Glomerular visceral epithelial cell (primary cell): Measurements from ENCODE around the gene DST.

Source experiments
- DNase-seq: peaks from one replicate; pipeline ENCODE4 v3.0.0-alpha.2; 2016; ENCODE audit errors: extremely low spot score

Gene DST

DNA sequence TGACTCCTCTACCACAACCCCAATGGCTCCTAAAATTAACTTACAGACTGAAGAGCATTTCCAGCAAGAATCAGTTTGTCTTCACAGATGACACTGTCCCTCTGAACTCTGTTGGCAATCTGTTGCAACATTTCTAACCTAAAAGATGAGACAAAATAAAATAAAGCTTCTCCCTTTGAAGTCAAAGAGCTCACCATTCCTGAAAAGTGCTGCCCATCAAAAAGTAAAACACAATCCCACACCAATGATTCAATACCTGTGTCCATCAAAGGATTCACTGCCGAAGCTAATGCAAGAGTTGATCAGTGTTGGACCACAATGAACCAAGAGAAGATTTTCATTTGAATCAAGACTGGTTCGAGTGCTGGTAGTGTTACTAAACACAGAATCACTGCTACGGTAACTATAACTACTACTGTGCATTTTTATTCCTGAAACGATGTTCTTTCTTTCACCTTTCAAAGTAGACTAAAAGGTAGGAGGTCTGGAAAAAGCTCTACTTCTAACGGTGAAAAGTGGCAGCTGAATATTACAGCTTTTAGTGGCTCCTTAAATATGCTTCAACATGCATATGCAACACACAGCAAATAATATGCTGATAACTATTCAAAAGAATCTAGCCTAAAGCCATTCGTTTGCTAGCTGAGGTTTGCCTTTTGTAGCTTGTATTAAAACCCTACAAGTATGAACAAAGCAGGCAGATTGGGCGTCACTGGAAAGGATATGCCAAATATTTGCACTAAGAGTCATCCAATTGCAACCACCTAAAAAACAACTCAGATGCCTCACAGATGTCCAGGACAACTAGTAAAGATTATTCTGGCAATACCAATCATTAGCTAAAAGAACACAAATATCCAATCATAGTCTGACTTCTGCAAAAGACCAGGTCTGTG, at the start of gene DST:
TSS of gene DST (minus strand) at position 524 of the 896 bp plus-strand sequence.
- DNase-seq, result peak; percentile 44

DNA sequence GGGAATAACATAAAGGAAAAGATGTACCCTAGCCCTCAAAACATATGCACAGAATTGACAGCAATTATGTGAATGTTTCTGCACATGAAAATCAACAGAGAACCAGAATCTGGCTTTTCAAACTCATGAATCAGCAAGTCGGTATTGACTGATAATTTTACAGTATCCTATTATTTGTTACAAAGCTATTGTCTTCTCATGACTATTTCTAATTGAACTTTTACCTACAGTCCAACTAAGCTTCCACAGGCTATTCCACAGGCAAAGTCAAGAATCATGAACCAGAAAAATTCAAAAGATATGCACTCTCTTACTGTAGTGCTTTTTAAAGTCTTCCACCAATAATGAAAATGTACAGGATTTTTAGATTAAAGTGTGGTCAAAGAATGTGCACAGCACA, 49.1 kb upstream of the DST start:
- no peak for DNase-seq

DNA sequence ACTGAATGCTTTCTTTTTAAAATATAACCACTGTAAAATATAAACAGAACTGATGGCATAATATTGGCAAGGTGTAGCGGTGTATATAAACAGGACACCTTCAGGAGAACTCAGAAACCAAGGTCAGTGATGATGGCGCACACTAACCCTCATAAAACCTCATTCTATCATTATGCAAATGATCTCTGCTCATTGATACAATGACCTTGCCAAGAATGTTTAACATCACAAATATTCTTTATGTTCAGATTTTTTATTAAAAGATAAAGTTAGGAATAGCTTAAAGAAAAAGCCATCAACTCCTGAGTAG, 48.6 kb upstream of the DST start:
- no peak for DNase-seq

- peak; percentile 39 for DNase-seq
These were observed 48.0 kb upstream of the DST start for GRCh38 chr6:56690519-56691285.

GRCh38 chr6:56689663-56690062, 47.0 kb upstream of the DST start:
- no peak for DNase-seq

GRCh38 chr6:56689114-56689513, 46.4 kb upstream of the DST start:
- no peak for DNase-seq

- DNase-seq, result no peak
These were observed 45.8 kb upstream of the DST start for GRCh38 chr6:56688521-56688920.

GRCh38 chr6:56687551-56687950, 44.9 kb upstream of the DST start:
- DNase-seq, result no peak

GRCh38 chr6:56686429-56686828, 43.7 kb upstream of the DST start:
- no peak for DNase-seq

DNA sequence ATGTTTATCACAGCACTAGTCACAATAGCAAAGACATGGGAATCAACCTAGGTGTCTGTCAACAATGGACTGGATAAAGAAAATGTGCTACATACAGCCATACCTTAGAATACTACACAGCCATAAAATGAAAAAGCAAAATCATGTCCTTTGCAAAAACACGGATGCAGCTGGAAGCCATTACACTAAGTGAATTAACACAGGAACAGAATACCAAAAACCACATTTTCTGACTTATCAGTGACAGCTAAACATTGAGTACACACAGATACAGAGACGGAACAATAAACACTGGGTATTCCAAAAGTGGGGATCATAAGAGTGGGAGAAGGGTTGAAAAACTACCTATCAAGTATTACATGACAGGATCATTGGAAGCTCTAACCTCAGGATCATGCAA, 43.3 kb upstream of the DST start:
- no peak for DNase-seq

- no peak for DNase-seq
These were observed 42.5 kb upstream of the DST start for GRCh38 chr6:56685102-56685733.

DNA sequence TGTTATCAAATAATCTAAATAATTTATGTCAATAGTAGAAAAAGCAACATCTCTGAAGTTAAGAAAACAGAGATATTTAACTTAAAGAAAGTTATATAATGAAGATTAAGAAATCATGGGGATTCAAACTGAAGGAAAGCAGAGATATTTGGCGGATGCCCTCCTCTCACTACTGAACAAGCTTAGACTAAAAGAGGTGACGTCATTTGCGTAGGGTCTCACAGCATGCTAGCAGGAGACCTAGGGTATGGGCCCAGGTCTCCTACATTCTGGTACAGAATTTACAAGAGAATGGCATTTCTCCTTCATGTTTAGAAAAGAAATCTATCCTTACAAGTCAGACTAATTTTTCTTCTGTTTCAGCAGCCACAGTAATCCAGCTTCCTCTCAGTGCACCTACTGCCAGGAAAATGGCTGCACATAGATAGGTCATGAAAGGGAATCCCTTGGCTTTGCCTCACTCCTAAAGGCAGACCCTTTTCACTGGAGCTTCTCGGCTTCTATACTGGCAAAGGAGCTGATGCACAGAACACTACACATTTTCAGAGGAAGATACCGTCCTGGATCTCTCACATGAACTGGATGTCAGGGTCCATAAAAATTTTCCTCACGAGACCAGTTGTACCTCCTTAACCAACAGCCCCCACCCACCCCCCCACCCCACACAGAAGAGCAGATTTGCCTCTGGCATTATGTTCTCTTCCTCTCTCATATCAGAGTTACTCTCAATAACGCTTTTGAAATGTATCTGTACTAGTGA, 41.8 kb upstream of the DST start:
- DNase-seq, result no peak

DNA sequence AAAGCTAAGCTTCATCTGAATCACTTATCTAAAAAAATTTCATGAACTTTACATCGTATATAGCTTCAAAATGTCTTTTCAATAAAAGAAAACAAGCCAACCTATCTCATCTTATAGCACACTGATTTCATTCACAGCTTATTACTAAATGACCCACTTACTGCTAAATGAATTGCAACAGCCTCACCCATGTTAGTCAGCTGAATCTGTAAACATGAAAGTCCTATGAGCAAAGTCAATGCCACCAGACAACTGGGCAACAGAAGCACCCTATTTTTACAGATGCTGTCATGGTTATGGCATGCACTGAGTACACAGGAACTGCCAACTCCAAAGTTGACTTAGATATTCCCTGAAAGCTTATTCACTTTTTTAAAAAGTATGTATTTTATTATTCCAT, 41.2 kb upstream of the DST start:
- peak; percentile 65 for DNase-seq

- DNase-seq, result no peak
These were observed 39.9 kb upstream of the DST start for GRCh38 chr6:56682635-56683034.

GRCh38 chr6:56677559-56677958, 34.9 kb upstream of the DST start:
- no peak for DNase-seq

GRCh38 chr6:56671651-56672461, 29.2 kb upstream of the DST start:
- DNase-seq, result no peak

- no peak for DNase-seq
These were observed 28.5 kb upstream of the DST start for GRCh38 chr6:56671160-56671559.

DNA sequence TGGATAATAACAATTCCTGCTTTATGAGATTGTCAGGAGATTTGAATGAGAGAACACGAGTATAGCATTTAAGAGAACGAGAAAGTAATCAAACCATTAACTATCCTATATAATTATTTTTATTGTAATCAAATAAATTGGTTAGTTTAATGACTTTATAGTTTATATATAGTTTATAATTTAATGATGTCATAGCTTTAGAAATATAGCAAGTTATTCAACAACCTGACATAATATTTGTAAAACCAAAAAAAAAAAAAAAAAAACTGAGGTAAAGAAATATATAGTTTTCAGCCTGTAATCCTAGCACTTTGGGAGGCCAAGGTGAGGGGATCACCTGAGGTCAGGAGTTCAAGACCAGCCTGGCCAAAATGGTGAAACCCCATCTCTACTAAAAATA, 26.4 kb upstream of the DST start:
- no peak for DNase-seq

DNA sequence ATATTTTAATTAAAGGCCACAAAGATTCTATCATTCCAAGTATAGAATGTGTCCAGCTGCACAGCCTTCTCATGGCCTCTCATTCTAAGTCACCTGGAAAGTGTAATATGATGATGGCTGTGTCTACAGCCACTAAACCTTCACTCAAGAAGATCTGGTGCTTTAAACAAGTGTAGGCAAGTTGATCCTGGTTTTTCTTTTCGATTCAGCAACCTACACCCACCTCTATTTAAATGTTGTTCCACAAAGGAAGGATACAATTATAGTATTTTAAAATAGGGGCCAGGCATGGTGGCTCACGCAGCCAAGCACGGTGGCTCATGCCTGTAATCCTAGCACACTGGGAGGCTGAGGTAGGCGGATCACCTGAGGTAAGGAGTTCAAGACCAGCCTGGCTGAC, 25.5 kb upstream of the DST start:
- no peak for DNase-seq

- DNase-seq, result no peak
These were observed 24.6 kb upstream of the DST start for GRCh38 chr6:56667336-56667735.

DNA sequence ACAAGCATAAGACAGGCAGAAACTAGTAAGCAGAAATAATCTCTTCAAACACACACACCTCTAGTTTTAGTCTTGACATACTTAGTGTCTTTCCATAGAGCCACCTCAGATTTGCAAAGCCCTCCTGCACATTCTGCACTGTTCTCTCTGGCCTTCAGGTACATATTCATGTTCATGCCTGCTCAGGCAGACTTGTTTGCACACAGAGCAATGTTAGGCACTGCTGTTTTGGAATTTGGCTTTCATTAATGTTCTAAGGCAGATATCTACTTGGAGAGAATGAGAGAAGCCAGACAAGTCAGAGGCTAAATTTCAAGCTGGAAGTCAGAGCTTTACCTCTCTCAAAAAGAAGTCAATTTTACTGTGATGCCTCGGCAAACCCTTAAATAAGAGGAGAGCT, 21.3 kb upstream of the DST start:
- no peak for DNase-seq
